ENCODE data around the gene UQCC2. TPM values are rescaled to one million over a fixed set of nuclear protein-coding genes. Genes with fewer than 3 reads are reported as not detected.

The UQCC2 gene
- total RNA-seq, 4 donors from 2014 or later: 21.1 to 74.7 (median 32.7) TPM

DNA sequence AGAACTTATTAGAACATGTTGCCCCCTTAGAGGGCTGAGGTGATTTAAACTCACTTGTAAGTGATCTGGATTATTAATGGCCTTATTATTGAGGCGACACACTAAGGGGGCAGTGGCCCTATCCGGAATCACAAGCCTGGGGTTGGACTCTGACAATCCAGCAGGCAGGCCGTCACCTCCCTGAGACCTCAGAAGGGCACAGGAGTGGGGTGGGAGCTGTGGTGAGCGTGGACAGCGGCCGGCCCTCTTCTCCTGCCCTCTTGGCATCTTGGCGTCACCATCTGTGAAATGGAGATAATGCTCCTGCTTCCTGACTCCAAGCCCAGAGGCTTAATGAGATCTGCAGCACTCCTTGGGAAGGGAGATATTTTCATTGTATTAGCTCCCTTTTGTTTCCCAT, 15.6 kb upstream of the UQCC2 start:
- WGBS, 2 donors: 82 to 95% methylated on average over 7 of the region's 7 CpGs
- TF ChIP-seq POLR2A (IDR thresholded peaks at IDR 0.05): no peak
- TF ChIP-seq, protein P1, sequence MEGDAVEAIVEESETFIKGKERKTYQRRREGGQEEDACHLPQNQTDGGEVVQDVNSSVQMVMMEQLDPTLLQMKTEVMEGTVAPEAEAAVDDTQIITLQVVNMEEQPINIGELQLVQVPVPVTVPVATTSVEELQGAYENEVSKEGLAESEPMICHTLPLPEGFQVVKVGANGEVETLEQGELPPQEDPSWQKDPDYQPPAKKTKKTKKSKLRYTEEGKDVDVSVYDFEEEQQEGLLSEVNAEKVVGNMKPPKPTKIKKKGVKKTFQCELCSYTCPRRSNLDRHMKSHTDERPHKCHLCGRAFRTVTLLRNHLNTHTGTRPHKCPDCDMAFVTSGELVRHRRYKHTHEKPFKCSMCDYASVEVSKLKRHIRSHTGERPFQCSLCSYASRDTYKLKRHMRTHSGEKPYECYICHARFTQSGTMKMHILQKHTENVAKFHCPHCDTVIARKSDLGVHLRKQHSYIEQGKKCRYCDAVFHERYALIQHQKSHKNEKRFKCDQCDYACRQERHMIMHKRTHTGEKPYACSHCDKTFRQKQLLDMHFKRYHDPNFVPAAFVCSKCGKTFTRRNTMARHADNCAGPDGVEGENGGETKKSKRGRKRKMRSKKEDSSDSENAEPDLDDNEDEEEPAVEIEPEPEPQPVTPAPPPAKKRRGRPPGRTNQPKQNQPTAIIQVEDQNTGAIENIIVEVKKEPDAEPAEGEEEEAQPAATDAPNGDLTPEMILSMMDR (IDR thresholded peaks at IDR 0.05): no peak
- intact Hi-C loops (cut with DNase I): no loop called here

DNA sequence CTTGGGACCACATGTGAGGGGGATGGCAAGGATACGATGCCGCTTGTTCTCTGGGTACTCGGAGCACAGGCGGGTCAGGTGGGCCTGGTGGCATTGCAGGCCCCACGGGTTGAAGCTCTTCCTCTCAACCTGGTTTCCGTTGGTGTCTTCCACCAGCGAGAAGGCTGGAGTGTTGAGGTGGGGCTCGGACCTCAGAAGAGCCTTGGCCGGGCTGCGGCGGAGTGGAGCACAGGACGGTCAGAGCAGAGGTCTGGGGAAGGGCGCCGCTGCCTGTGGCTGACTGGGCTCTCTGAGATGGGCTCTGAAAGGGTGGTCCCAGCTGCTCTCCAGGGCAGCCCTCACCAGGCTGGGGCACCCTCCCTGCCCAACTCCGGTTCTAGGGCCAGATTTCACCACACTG, 15.2 kb upstream of the UQCC2 start:
- H3K36me3 ChIP-seq: no peaks in the 10 kb centered on the region
- H3K27ac ChIP-seq: peak overlapping the region in 1 of 3 donors; percentile 90
- WGBS, 2 donors: 93 to 96% methylated on average over 15 of the region's 15 CpGs
- H3K4me1 ChIP-seq: peaks cover 54 to 62% of the 10 kb centered on the region in 2 donors
- DNase-seq: no peak
- no peak overlapping the region for H3K4me3 ChIP-seq (replicated peaks in 1 of 3)
- H3K27me3 ChIP-seq: no peaks in the 10 kb centered on the region
- H3K9me3 ChIP-seq: no peaks in the 10 kb centered on the region
- TF ChIP-seq, protein P1 (IDR thresholded peaks at IDR 0.05): no peak
- no peak for TF ChIP-seq POLR2A (IDR thresholded peaks at IDR 0.05)
- intact Hi-C loops (cut with DNase I): no loop called here

More for the DNA sequence above, 15.6 kb upstream of the UQCC2 start:
- Histone ChIP-seq H3K36me3 (no peaks in the 10 kb centered on the region), H3K9me3 (no peaks in the 10 kb centered on the region), H3K4me3 (replicated peaks in 1 of 3) (no peak overlapping the region), H3K27ac (peak overlapping the region in 1 of 3 donors; percentile 90), H3K4me1 (peaks cover 54 to 62% of the 10 kb centered on the region in 2 donors), H3K27me3 (no peaks in the 10 kb centered on the region)
- no peak for DNase-seq

DNA sequence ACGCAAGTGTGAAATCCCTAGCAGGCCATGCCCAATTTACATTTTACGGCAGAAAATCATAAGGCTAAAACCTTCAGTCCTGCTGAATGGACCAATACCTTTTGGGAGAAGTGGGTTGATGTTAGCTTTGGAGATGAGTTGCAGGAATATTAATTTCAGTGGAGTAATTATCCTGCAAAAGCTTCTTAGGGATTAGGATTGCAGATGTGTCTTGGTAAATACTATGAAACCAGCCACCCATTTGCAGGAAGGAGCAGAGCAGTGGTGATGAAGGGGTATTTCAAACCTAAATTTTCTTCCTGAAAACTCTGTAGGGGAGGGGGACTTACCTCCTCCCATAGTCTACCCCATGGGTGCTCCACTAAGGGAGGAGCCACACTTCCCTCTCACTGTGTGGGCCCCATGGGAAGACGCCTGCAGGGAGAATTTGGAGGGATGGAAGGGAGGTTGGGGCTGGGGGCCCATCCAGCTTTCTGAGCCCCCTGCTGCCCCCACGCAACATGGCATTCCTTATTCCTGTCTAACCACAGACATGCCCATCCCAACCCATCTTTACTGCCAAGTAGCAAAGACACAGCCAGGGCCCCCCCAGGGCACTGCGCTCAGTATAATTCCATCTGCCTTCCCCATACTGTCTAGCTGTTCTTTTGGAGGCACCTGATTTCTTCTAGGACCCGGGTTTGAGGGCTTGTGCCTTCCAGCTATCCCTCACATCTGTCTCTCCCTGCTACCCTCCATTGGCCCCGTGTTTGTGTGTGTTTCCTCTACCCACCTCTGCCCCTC, 14.6 kb upstream of the UQCC2 start:
- H3K4me3 ChIP-seq (replicated peaks in 1 of 3): no peak overlapping the region
- 87 to 94% methylated on average over 5 to 7 of the region's 7 CpGs for WGBS, 2 donors

GRCh38 chr6:33725222-33725621, 13.7 kb upstream of the UQCC2 start:
- WGBS, 2 donors: 95 to 97% methylated on average over 14 of the region's 14 CpGs
- DNase-seq: no peak
- Histone ChIP-seq H3K27me3 (no peaks in the 10 kb centered on the region), H3K36me3 (no peaks in the 10 kb centered on the region), H3K4me1 (peaks cover 48 to 60% of the 10 kb centered on the region in 2 donors), H3K4me3 (replicated peaks in 1 of 3) (no peak overlapping the region), H3K27ac (no peak overlapping the region), H3K9me3 (no peaks in the 10 kb centered on the region)
- no peak for TF ChIP-seq POLR2A (IDR thresholded peaks at IDR 0.05)
- TF ChIP-seq, protein P1 (IDR thresholded peaks at IDR 0.05): no peak
- intact Hi-C loops (cut with DNase I): no loop called here

More for the DNA sequence above, 14.6 kb upstream of the UQCC2 start:
- Histone ChIP-seq H3K4me1 (peaks cover 50 to 60% of the 10 kb centered on the region in 2 donors), H3K27me3 (no peaks in the 10 kb centered on the region), H3K36me3 (no peaks in the 10 kb centered on the region), H3K9me3 (no peaks in the 10 kb centered on the region), H3K27ac (peak overlapping the region in 1 of 3 donors; percentile 90)
- no peak for DNase-seq
- intact Hi-C loops (cut with DNase I): no loop called here
- no peak for TF ChIP-seq POLR2A (IDR thresholded peaks at IDR 0.05)
- TF ChIP-seq, protein P1 (IDR thresholded peaks at IDR 0.05): no peak
